ENCODE results near the gene CFAP299. TPM values are rescaled to one million over a fixed set of nuclear protein-coding genes. Genes with fewer than 3 reads are reported as not detected.
"Not testable (repeated sequence)": the region's sequence is repeated elsewhere in the genome, so short reads cannot be mapped to it uniquely, and the experiment has no call there.

CFAP299 gene
- total RNA-seq, 4 donors from 2014 or later: not detected

- no peaks in the 10 kb centered on the region for H3K27me3 ChIP-seq
- no peaks in the 10 kb centered on the region for H3K9me3 ChIP-seq
- no peak overlapping the region for H3K27ac ChIP-seq
- no peak overlapping the region for H3K4me3 ChIP-seq
- no peaks in the 10 kb centered on the region for H3K4me1 ChIP-seq
- no peak for DNase-seq (ENCODE audit: low spot score in 2 of 2)
- no peaks in the 10 kb centered on the region for H3K36me3 ChIP-seq
- TF ChIP-seq CTCF (IDR thresholded peaks at IDR 0.05): no peak
- TF ChIP-seq EP300 (IDR thresholded peaks at IDR 0.05): no peak
- no peak for TF ChIP-seq POLR2A (IDR thresholded peaks at IDR 0.05)
- TF ChIP-seq POLR2AphosphoS5 (IDR thresholded peaks at IDR 0.05): no peak
- 86% methylated on average over 3 of the region's 3 CpGs for WGBS
Measured at GRCh38 chr4:80790152-80790551, 454.6 kb downstream of the CFAP299 start.

GRCh38 chr4:80793660-80794059 is 458.1 kb downstream of the CFAP299 start:
- not testable (repeated sequence) for H3K9me3 ChIP-seq; DNase-seq (ENCODE audit: low spot score in 2 of 2); H3K36me3 ChIP-seq; H3K27me3 ChIP-seq; H3K4me1 ChIP-seq; H3K27ac ChIP-seq; H3K4me3 ChIP-seq
- WGBS: 46% methylated on average over 1 of the region's 1 CpG

GRCh38 chr4:80798082-80798481 is 462.6 kb downstream of the CFAP299 start:
- Histone ChIP-seq H3K9me3 (no peaks in the 10 kb centered on the region), H3K27ac (no peak overlapping the region), H3K4me1 (no peaks in the 10 kb centered on the region), H3K4me3 (no peak overlapping the region), H3K36me3 (no peaks in the 10 kb centered on the region), H3K27me3 (no peaks in the 10 kb centered on the region)
- no peak for DNase-seq (ENCODE audit: low spot score in 2 of 2)
- 90% methylated on average over 1 of the region's 1 CpG for WGBS
- TF ChIP-seq POLR2A (IDR thresholded peaks at IDR 0.05) (no peak), POLR2AphosphoS5 (IDR thresholded peaks at IDR 0.05) (no peak), EP300 (IDR thresholded peaks at IDR 0.05) (no peak), CTCF (IDR thresholded peaks at IDR 0.05) (no peak)

- H3K27ac ChIP-seq; DNase-seq (ENCODE audit: low spot score in 2 of 2); H3K4me1 ChIP-seq; H3K9me3 ChIP-seq; H3K4me3 ChIP-seq; H3K36me3 ChIP-seq; H3K27me3 ChIP-seq: not testable (repeated sequence)
- WGBS: 91% methylated on average over 1 of the region's 1 CpG
Measured at GRCh38 chr4:80800719-80801118, 465.2 kb downstream of the CFAP299 start.

- H3K9me3 ChIP-seq: no peaks in the 10 kb centered on the region
- TF ChIP-seq EP300 (IDR thresholded peaks at IDR 0.05) (no peak), CTCF (IDR thresholded peaks at IDR 0.05) (no peak), POLR2AphosphoS5 (IDR thresholded peaks at IDR 0.05) (no peak), POLR2A (IDR thresholded peaks at IDR 0.05) (no peak)
- no peak overlapping the region for H3K4me3 ChIP-seq
- no peak overlapping the region for H3K27ac ChIP-seq
- no peak for DNase-seq (ENCODE audit: low spot score in 2 of 2)
- 61% methylated on average over 1 of the region's 1 CpG for WGBS
- H3K27me3 ChIP-seq: no peaks in the 10 kb centered on the region
- no peaks in the 10 kb centered on the region for H3K4me1 ChIP-seq
- H3K36me3 ChIP-seq: no peaks in the 10 kb centered on the region
Measured at GRCh38 chr4:80803337-80803736, 467.8 kb downstream of the CFAP299 start.

- no peak for TF ChIP-seq POLR2A (IDR thresholded peaks at IDR 0.05)
- no peak for TF ChIP-seq POLR2AphosphoS5 (IDR thresholded peaks at IDR 0.05)
- no peak for TF ChIP-seq CTCF (IDR thresholded peaks at IDR 0.05)
- no peak for TF ChIP-seq EP300 (IDR thresholded peaks at IDR 0.05)
- Histone ChIP-seq H3K4me3 (no peak overlapping the region), H3K4me1 (no peaks in the 10 kb centered on the region), H3K36me3 (no peaks in the 10 kb centered on the region), H3K27me3 (no peaks in the 10 kb centered on the region), H3K27ac (no peak overlapping the region), H3K9me3 (no peaks in the 10 kb centered on the region)
- DNase-seq (ENCODE audit: low spot score in 2 of 2): no peak
- 67% methylated on average over 1 of the region's 1 CpG for WGBS
Measured at GRCh38 chr4:80806472-80806871, 470.9 kb downstream of the CFAP299 start.
